Measurements from ENCODE around the gene TPM1.

DNA sequence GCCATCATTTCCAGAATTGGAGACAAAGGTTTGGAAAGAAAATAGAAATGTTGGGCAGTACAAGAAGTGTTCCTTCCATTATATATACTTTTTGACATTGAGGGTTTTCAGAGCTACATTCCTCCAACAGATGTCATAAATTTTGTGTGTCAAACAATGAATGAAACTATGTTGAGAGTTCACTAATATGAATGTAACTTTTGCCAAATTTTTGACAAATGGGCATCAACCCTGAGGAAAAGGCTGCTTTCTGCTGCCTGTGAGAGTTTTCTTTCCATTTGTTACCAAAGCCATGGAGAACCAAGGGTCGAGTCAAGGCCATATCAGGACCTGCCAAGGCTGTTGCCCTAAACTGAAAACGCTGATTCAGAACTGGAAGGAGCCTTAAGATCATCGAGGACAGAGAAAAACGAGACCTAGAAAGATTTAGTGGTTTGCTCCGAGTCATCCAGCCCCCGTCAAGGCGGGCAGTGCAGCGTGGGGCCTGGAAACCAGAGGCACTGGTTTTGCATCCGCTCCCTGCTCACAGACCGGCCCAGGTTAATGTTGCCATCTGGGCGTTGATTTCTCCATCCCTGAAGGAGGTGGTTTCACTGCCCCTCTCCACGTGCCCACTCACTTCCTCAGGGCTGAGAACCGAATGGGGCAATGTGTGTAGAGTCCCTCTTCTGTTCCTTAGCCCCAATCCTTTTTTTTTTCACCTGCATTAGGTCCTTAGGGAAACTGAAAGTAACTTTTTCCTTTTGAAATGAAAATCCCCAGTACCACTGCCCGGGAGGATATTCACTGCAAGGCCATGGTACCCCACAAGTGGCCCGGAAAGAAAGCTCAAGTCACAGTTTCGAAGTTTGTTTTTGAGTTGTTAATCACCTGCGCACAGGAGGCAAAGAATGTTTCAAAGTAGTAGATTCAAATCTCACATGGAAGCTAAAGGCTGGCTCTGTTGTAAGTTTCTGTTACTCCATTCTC is 32.8 kb downstream of the TPM1 start:
- TF ChIP-seq, protein P1, sequence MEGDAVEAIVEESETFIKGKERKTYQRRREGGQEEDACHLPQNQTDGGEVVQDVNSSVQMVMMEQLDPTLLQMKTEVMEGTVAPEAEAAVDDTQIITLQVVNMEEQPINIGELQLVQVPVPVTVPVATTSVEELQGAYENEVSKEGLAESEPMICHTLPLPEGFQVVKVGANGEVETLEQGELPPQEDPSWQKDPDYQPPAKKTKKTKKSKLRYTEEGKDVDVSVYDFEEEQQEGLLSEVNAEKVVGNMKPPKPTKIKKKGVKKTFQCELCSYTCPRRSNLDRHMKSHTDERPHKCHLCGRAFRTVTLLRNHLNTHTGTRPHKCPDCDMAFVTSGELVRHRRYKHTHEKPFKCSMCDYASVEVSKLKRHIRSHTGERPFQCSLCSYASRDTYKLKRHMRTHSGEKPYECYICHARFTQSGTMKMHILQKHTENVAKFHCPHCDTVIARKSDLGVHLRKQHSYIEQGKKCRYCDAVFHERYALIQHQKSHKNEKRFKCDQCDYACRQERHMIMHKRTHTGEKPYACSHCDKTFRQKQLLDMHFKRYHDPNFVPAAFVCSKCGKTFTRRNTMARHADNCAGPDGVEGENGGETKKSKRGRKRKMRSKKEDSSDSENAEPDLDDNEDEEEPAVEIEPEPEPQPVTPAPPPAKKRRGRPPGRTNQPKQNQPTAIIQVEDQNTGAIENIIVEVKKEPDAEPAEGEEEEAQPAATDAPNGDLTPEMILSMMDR (conservative IDR thresholded peaks at IDR 0.05 in 1 of 2, IDR thresholded peaks at IDR 0.05 in 1 of 2; ENCODE audit: low read depth in 1 of 2, low read length in 2 of 2) = no peak
- no peak for TF ChIP-seq EZH2 (IDR thresholded peaks at IDR 0.05; ENCODE audit: low read length, missing control alignments)
